GM21381 (cell line): Measurements from ENCODE around the gene CCSER2.

Source experiments
- ATAC-seq: cut with Tn5 transposase; IDR thresholded peaks from one replicate; pipeline ENCODE4 v1.9.1; 2021; ENCODE audit warnings: mild to moderate bottlenecking, moderate library complexity; ENCODE audit not compliant: unreplicated experiment

Gene CCSER2

GRCh38 chr10:84542522-84543490, 214.4 kb downstream of the CCSER2 start:
- no peak for ATAC-seq

GRCh38 chr10:84543948-84544347, 215.6 kb downstream of the CCSER2 start:
- ATAC-seq: no peak

GRCh38 chr10:84545651-84546050, 217.3 kb downstream of the CCSER2 start:
- ATAC-seq: no peak

- no peak for ATAC-seq
Observed at GRCh38 chr10:84546609-84547008, 218.2 kb downstream of the CCSER2 start.

GRCh38 chr10:84547616-84548015, 219.2 kb downstream of the CCSER2 start:
- ATAC-seq: no peak

- ATAC-seq: no peak
Observed at GRCh38 chr10:84548869-84549268, 220.5 kb downstream of the CCSER2 start.

DNA sequence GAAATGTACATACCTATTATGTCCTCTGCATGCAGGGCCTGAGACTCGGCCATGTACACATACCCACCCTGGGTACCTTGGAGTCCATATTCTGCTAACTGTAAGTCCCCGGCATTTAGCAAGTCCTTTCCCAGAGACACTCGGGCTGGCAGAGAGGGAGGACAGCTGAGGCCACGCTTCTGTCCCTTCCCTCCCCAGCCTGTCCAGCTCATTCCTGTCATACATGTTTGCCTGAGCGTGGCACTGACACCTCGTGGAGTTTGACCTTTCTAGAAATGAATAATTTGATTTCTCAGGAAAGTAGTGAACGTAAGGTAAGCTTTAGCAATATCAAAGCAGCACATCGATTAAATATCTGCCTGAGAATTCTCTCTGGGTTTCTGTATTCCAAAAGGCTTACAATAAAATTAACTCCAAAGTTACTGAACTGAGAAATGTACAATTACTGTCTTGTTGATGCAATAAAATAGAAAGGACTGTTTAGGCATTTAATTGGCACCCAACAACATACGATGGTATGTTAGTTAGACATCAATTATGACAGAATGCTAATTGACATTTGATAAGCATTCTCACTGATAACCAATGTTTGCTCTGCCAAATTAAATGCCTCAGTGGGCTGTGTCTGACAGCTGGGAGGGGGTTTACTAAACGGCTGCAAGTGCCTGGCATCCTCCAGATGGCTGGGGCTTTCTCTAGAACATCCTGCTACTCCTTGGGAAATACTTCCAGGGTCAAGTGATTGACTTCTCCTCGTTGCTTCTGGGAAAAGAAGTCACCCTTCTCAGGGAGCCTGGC, 221.2 kb downstream of the CCSER2 start:
- no peak for ATAC-seq

DNA sequence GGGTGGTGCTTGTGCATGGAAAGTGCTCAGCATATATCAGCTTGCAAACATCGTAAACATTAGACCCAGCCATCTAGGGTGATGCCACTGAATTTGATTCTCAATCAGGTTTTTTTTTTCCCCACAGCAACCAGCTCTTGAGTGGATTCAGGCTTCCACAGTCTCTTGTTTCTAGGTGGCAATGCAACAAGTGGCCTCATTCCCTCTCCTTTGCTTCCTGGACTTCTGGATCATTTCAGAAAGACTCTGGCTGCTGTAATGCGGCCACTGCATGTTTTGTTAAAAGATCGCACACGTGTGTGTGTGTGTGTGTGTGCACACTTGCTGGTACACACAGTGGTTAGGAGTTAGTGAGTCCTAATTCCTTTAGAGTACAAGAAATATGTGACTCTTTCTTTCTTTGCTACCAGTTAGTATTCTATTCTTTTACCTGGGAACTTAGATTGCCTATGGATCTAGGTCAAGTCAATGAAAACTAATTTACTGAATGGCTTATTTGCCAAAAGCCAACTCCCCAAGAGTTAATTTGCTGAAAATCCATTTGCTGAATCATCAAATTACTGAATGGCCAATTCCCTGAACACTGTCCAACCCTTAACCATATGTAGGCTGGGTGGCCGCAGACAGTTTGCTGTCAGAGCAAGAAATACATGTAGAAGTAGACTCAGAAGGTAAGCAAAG, 222.5 kb downstream of the CCSER2 start:
- ATAC-seq: no peak

GRCh38 chr10:84551437-84552120, 223.2 kb downstream of the CCSER2 start:
- peak; percentile 56 for ATAC-seq

- no peak for ATAC-seq
Observed at GRCh38 chr10:84552478-84552877, 224.1 kb downstream of the CCSER2 start.

DNA sequence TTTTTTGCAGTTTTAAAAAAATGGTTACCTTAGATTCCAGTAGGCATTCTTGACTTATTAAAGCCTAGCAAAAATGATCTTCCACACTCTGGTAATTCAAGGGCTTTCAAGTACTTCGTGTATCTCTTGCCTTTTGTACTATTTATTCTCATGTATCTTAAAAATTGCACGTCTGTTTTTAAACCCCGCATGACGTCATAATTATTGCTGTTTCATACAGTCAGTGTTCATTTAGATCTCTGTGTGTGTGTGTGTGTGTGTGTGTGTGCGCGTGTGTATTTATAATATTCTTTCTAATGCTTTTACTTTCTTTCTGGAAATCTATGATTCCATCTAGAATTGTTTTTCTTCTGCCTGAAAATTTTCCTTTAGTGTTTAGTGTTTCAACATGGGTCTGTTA, 234.2 kb downstream of the CCSER2 start:
- no peak for ATAC-seq

GRCh38 chr10:84563355-84563754, 235.0 kb downstream of the CCSER2 start:
- peak; percentile 68 for ATAC-seq

- peak; percentile 69 for ATAC-seq
Observed at GRCh38 chr10:84563868-84564267, 235.5 kb downstream of the CCSER2 start.

GRCh38 chr10:84565881-84566582, 237.6 kb downstream of the CCSER2 start:
- ATAC-seq: no peak

DNA sequence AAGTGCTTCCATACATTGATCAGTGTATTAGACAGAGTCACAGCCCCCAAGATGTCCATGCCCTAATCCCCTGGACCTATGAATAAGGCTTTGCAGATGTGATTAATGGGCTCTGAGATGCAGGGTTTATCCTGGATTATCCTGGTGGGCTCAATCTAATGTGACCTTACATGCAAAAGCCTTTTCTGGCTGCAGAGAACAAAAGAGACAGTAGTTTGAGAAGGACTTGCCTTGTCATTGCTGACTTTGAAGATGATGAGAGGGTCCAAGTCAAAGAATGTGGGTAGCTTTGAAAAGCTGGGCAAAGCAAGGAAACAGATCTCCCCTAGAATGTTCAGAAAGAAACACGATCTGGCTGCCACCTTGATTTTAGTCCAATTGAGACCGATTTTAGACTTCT, 238.7 kb downstream of the CCSER2 start:
- no peak for ATAC-seq
